HCT116 (cell line): ENCODE results near the gene TMEM132D. TPM values are rescaled to one million over a fixed set of nuclear protein-coding genes. Genes with fewer than 3 reads are reported as not detected.

ENCODE experiments used
- ATAC-seq: fragments of 200-7000 bp; cut with Tn5 transposase; 2 replicates; pipeline ENCODE4 v1.9.1; 2020; ENCODE audit warnings: mild to moderate bottlenecking, moderate library complexity
- BruUV-seq: library from RNA; stranded (reverse); fragments of 400-500 nt; replicated peaks from 2 replicates; lab custom pipeline; 2021; lab: Mats Ljungman, UMichigan
- CTCF ChIA-PET: fragments of 300-600 bp; sonication (Branson Sonifier 250); formaldehyde crosslinking; loops from one replicate; lab custom pipeline; 2021; ENCODE audit warnings: antibody characterized with exemption; lab: Charles Lee
- POLR2A ChIA-PET: fragments of 300-600, 350-600 bp; sonication (Branson Sonifier 250); formaldehyde crosslinking; loops from one replicate; lab custom pipeline; 2021; ENCODE audit warnings: antibody characterized with exemption; lab: Charles Lee
- RAD21 ChIA-PET, 2 experiments: fragments of 300-600 bp; sonication (Branson Sonifier 250); formaldehyde crosslinking; loops; one replicate each; lab custom pipeline; 2023; ENCODE audit warnings: low total read pairs in 2 of 2; ENCODE audit not compliant: uncharacterized antibody in 2 of 2, unreplicated experiment in 2 of 2, low non-redundant PET in 1 of 2; lab: Charles Lee
- DNase-seq: peaks from one replicate; pipeline ENCODE4 v3.0.0-alpha.2; 2010; ENCODE audit warnings: low read depth, low spot score
- H2AFZ ChIP-seq: fragments of 200-600 bp; shearing (Covaris generic), sonication (generic); 2 replicates; pipeline ENCODE4 v1.6.1; 2017; ENCODE audit warnings: low read depth, mixed run types, mixed read lengths, antibody characterized with exemption, low read length; ENCODE audit not compliant: poor library complexity, severe bottlenecking
- H3K27ac ChIP-seq: 2 replicates; pipeline ENCODE4 v1.5.1; 2012; ENCODE audit warnings: low read depth, low read length
- H3K27me3 ChIP-seq: fragments of 200-600 bp; sonication (generic); 2 replicates; pipeline ENCODE4 v1.6.1; 2016; ENCODE audit warnings: mixed run types, low read length, mixed read lengths; ENCODE audit not compliant: insufficient read depth
- H3K36me3 ChIP-seq, 2 experiments: fragments of 200-500 bp in 1 of 2; fragments of 200-600 bp in 1 of 2; sonication (Bioruptor generic) in 1 of 2; sonication (generic) in 1 of 2; 2 replicates each; pipeline versions ENCODE4 v1.5.1 to v1.6.1; 2014 to 2016; ENCODE audit warnings: low read length in 2 of 2, inconsistent platforms in 1 of 2, mixed read lengths in 1 of 2, mixed run types in 1 of 2; ENCODE audit not compliant: insufficient read depth in 2 of 2, control insufficient read depth in 1 of 2
- H3K4me1 ChIP-seq, 2 experiments: fragments of 200-600 bp in 1 of 2; sonication (generic) in 1 of 2; 2 replicates each; pipeline versions ENCODE4 v1.5.1 to v1.6.1; 2012 to 2017; ENCODE audit warnings: low read length in 2 of 2, inconsistent platforms in 1 of 2, mild to moderate bottlenecking in 1 of 2, mixed read lengths in 1 of 2, mixed run types in 1 of 2, moderate library complexity in 1 of 2; ENCODE audit not compliant: insufficient read depth in 2 of 2, control insufficient read depth in 1 of 2
- H3K4me2 ChIP-seq: fragments of 200-600 bp; sonication (generic); 2 replicates; pipeline ENCODE4 v1.6.1; 2017; ENCODE audit warnings: mixed run types, low read length, mixed read lengths
- H3K4me3 ChIP-seq, 2 experiments: fragments of 200-600 bp in 1 of 2; sonication (generic) in 1 of 2; replicated peaks in 1 of 2; 2 replicates each; pipeline ENCODE4 v1.5.1; 2011 to 2016; ENCODE audit warnings: low read length in 2 of 2, control low read depth in 1 of 2, low read depth in 1 of 2, mild to moderate bottlenecking in 1 of 2, mixed read lengths in 1 of 2, mixed run types in 1 of 2
- H3K79me2 ChIP-seq: fragments of 200-600 bp; sonication (generic); 2 replicates; pipeline ENCODE4 v1.6.1; 2017; ENCODE audit warnings: mild to moderate bottlenecking, mixed run types, low read length, moderate library complexity, mixed read lengths; ENCODE audit not compliant: insufficient read depth
- H3K9ac ChIP-seq: fragments of 200-600 bp; sonication (generic); 2 replicates; pipeline ENCODE4 v1.6.1; 2016; ENCODE audit warnings: low read length, mixed read lengths
- H3K9me2 ChIP-seq: fragments of 200-600 bp; sonication (generic), shearing (Covaris generic); 2 replicates; pipeline ENCODE4 v1.6.1; 2017; ENCODE audit warnings: mixed run types, mild to moderate bottlenecking, moderate library complexity; ENCODE audit not compliant: insufficient read depth
- H3K9me3 ChIP-seq, 2 experiments: fragments of 200-500 bp in 1 of 2; fragments of 200-600 bp in 1 of 2; sonication (Bioruptor generic) in 1 of 2; sonication (generic) in 1 of 2; 2 replicates each; pipeline ENCODE4 v1.6.1; 2014 to 2017; ENCODE audit warnings: low read length in 2 of 2, mixed read lengths in 2 of 2, inconsistent platforms in 1 of 2, low read depth in 1 of 2, mild to moderate bottlenecking in 1 of 2, mixed run types in 1 of 2, moderate library complexity in 1 of 2; ENCODE audit not compliant: control insufficient read depth in 1 of 2, insufficient read depth in 1 of 2
- H4K20me1 ChIP-seq: fragments of 200-600 bp; sonication (generic), shearing (Covaris generic); 2 replicates; pipeline ENCODE4 v1.6.1; 2017; ENCODE audit warnings: mixed run types, mild to moderate bottlenecking, moderate library complexity; ENCODE audit not compliant: insufficient read depth
- CEBPB ChIP-seq: IDR thresholded peaks from 2 replicates; pipeline ENCODE4 v1.6.1; 2012; ENCODE audit warnings: low read depth
- EZH2 ChIP-seq: fragments of 200-600 bp; sonication (generic); IDR thresholded peaks from 2 replicates; pipeline ENCODE4 v1.6.1; 2017; ENCODE audit warnings: antibody characterized with exemption, mixed run types
- FOSL1 ChIP-seq: IDR thresholded peaks from 2 replicates; pipeline ENCODE4 v1.6.1; 2012; ENCODE audit warnings: low read depth
- JUND ChIP-seq: IDR thresholded peaks from 2 replicates; pipeline ENCODE4 v1.6.1; 2012
- POLR2AphosphoS5 ChIP-seq: IDR thresholded peaks from 2 replicates; pipeline ENCODE4 v1.6.1; 2011; ENCODE audit warnings: mild to moderate bottlenecking, low read depth, low read length, moderate library complexity
- SRF ChIP-seq: IDR thresholded peaks from 2 replicates; pipeline ENCODE4 v1.6.1; 2012; ENCODE audit warnings: low read depth
- TCF7L2 ChIP-seq: IDR thresholded peaks from 2 replicates; pipeline ENCODE4 v1.7.0; 2011; ENCODE audit warnings: borderline replicate concordance, inconsistent platforms; ENCODE audit not compliant: insufficient read depth, insufficient read length; ENCODE audit errors: extremely low read depth
- YY1 ChIP-seq: IDR thresholded peaks from 2 replicates; pipeline ENCODE4 v1.6.1; 2011; ENCODE audit warnings: low read length, low read depth, moderate library complexity, mild to moderate bottlenecking; ENCODE audit not compliant: insufficient replicate concordance; ENCODE audit errors: extremely low read depth
- ZFX ChIP-seq: fragments of 450-650 bp; IDR thresholded peaks from 2 replicates; pipeline ENCODE4 v1.6.1; 2017
- ZNF274 ChIP-seq: fragments of 200-500 bp; sonication (Bioruptor generic); IDR thresholded peaks from 2 replicates; pipeline ENCODE4 v1.6.1; 2014; ENCODE audit warnings: mild to moderate bottlenecking, low read depth, low read length, inconsistent platforms
- intact Hi-C: fragments of 100-400 bp; cut with micrococcal nuclease; formaldehyde crosslinking; loops from 2 replicates; pipeline ENCODE4 v1.10.0; 2022
- total RNA-seq: library from RNA; stranded (reverse); gene quantifications from one replicate; pipeline ENCODE4 v1.2.1, GENCODE V29; 2021; ENCODE audit not compliant: unreplicated experiment
- TF ChIP-seq, protein P1 (sequence below): IDR thresholded peaks from 2 replicates; pipeline ENCODE4 v1.6.1; 2012; ENCODE audit warnings: low read depth
- TF ChIP-seq, protein P2 (sequence below): IDR thresholded peaks from 2 replicates; pipeline ENCODE4 v1.6.1; 2012
- TF ChIP-seq, protein P3 (sequence below): IDR thresholded peaks from 2 replicates; pipeline ENCODE4 v1.6.1; 2012
- TF ChIP-seq, protein P4 (sequence below): IDR thresholded peaks from 2 replicates; pipeline ENCODE4 v1.6.1; 2011; ENCODE audit warnings: mild to moderate bottlenecking, low read length, moderate library complexity; ENCODE audit not compliant: insufficient replicate concordance; ENCODE audit errors: extremely low read depth
- TF ChIP-seq, protein P5 (sequence below), 3 experiments: fragments of 200-600 bp in 1 of 3; sonication (generic) in 1 of 3; IDR thresholded peaks in 2 of 3; conservative IDR thresholded peaks in 1 of 3; 2 replicates each; pipeline ENCODE4 v1.5.1; 2012 to 2017; ENCODE audit warnings: low read depth in 2 of 3, low read length in 2 of 3, antibody characterized with exemption in 1 of 3, borderline replicate concordance in 1 of 3, control low read depth in 1 of 3, mild to moderate bottlenecking in 1 of 3, mixed read lengths in 1 of 3, mixed run types in 1 of 3, moderate library complexity in 1 of 3; ENCODE audit not compliant: insufficient read depth in 1 of 3

TMEM132D gene
- total RNA-seq, 1 experiment from 2014 or later, result not detected

DNA sequence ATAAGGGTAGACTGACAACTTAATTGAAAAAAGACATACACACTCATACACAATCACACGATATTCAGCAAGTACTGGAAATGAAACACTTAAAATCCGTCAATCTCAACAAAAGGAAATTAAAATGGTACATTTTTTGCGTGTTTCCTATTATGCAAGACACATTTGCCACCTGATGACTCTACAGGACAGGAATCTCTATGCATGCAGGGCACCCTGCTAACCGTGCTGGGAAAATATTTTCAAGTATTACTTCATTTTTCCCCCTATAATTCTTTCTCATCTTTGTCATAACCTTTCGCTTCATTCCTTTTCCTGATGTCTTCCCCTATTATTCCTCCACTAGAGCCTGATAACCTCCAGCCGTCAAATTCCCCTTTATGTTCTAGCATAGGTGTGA, 150.2 kb downstream of the TMEM132D start:
- Histone ChIP-seq H3K27me3 (no peaks in the 10 kb centered on the region), H3K27ac (no peak overlapping the region), H3K9ac (no peak overlapping the region), H3K4me2 (no peak overlapping the region), H3K79me2 (no peaks in the 10 kb centered on the region), H3K36me3 (no peaks in the 10 kb centered on the region), H3K9me2 (no peaks in the 10 kb centered on the region), H3K4me3 (no peak overlapping the region), H3K9me3 (peaks cover 3 to 25% of the 10 kb centered on the region in 2 experiments; a peak in 2 of 4 replicates), H3K4me1 (no peaks in the 10 kb centered on the region), H2AFZ (no peak overlapping the region), H4K20me1 (no peaks in the 10 kb centered on the region)
- BruUV-seq, result no TSS peak
- ChIA-PET CTCF (no interaction called here), POLR2A (no interaction called here), RAD21 (no interaction called here)
- ATAC-seq (no peak), DNase-seq (no peak)
- intact Hi-C loops, result no loop called here
- TF ChIP-seq YY1, result no peak
- TF ChIP-seq JUND, result no peak
- no peak for TF ChIP-seq ZNF274
- TF ChIP-seq, protein P1, sequence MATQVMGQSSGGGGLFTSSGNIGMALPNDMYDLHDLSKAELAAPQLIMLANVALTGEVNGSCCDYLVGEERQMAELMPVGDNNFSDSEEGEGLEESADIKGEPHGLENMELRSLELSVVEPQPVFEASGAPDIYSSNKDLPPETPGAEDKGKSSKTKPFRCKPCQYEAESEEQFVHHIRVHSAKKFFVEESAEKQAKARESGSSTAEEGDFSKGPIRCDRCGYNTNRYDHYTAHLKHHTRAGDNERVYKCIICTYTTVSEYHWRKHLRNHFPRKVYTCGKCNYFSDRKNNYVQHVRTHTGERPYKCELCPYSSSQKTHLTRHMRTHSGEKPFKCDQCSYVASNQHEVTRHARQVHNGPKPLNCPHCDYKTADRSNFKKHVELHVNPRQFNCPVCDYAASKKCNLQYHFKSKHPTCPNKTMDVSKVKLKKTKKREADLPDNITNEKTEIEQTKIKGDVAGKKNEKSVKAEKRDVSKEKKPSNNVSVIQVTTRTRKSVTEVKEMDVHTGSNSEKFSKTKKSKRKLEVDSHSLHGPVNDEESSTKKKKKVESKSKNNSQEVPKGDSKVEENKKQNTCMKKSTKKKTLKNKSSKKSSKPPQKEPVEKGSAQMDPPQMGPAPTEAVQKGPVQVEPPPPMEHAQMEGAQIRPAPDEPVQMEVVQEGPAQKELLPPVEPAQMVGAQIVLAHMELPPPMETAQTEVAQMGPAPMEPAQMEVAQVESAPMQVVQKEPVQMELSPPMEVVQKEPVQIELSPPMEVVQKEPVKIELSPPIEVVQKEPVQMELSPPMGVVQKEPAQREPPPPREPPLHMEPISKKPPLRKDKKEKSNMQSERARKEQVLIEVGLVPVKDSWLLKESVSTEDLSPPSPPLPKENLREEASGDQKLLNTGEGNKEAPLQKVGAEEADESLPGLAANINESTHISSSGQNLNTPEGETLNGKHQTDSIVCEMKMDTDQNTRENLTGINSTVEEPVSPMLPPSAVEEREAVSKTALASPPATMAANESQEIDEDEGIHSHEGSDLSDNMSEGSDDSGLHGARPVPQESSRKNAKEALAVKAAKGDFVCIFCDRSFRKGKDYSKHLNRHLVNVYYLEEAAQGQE, result no peak
- TF ChIP-seq, protein P2, sequence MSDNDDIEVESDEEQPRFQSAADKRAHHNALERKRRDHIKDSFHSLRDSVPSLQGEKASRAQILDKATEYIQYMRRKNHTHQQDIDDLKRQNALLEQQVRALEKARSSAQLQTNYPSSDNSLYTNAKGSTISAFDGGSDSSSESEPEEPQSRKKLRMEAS, result no peak
- TF ChIP-seq, protein P3, sequence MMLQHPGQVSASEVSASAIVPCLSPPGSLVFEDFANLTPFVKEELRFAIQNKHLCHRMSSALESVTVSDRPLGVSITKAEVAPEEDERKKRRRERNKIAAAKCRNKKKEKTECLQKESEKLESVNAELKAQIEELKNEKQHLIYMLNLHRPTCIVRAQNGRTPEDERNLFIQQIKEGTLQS, result no peak
- TF ChIP-seq FOSL1, result no peak
- no peak for TF ChIP-seq POLR2AphosphoS5
- TF ChIP-seq, protein P4, sequence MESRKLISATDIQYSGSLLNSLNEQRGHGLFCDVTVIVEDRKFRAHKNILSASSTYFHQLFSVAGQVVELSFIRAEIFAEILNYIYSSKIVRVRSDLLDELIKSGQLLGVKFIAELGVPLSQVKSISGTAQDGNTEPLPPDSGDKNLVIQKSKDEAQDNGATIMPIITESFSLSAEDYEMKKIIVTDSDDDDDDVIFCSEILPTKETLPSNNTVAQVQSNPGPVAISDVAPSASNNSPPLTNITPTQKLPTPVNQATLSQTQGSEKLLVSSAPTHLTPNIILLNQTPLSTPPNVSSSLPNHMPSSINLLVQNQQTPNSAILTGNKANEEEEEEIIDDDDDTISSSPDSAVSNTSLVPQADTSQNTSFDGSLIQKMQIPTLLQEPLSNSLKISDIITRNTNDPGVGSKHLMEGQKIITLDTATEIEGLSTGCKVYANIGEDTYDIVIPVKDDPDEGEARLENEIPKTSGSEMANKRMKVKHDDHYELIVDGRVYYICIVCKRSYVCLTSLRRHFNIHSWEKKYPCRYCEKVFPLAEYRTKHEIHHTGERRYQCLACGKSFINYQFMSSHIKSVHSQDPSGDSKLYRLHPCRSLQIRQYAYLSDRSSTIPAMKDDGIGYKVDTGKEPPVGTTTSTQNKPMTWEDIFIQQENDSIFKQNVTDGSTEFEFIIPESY, result no peak
- no peak for TF ChIP-seq SRF
- TF ChIP-seq TCF7L2, result no peak
- TF ChIP-seq, protein P5, sequence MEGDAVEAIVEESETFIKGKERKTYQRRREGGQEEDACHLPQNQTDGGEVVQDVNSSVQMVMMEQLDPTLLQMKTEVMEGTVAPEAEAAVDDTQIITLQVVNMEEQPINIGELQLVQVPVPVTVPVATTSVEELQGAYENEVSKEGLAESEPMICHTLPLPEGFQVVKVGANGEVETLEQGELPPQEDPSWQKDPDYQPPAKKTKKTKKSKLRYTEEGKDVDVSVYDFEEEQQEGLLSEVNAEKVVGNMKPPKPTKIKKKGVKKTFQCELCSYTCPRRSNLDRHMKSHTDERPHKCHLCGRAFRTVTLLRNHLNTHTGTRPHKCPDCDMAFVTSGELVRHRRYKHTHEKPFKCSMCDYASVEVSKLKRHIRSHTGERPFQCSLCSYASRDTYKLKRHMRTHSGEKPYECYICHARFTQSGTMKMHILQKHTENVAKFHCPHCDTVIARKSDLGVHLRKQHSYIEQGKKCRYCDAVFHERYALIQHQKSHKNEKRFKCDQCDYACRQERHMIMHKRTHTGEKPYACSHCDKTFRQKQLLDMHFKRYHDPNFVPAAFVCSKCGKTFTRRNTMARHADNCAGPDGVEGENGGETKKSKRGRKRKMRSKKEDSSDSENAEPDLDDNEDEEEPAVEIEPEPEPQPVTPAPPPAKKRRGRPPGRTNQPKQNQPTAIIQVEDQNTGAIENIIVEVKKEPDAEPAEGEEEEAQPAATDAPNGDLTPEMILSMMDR (IDR thresholded peaks at IDR 0.05 in 2 of 3, conservative IDR thresholded peaks at IDR 0.05 in 1 of 3; ENCODE audit: borderline replicate concordance in 1 of 3, insufficient read depth in 1 of 3, low read depth in 2 of 3, low read length in 2 of 3), result no peak
- TF ChIP-seq ZFX, result no peak
- no peak for TF ChIP-seq CEBPB
- no peak for TF ChIP-seq EZH2
